GM23248 (cell line): Measurements from ENCODE around the gene CARMIL1. TPM values are rescaled to one million over a fixed set of nuclear protein-coding genes. Genes with fewer than 3 reads are reported as not detected.

ENCODE experiments used
- DNase-seq: peaks from one replicate; pipeline ENCODE4 v3.0.0-alpha.2; 2015
- H2AFZ ChIP-seq: fragments of 200-600 bp; sonication (generic); 2 replicates; pipeline ENCODE4 v1.6.1; 2016; ENCODE audit warnings: antibody characterized with exemption
- H3F3A ChIP-seq: fragments of 200-600 bp; sonication (generic); 2 replicates; pipeline ENCODE4 v1.6.1; 2016; ENCODE audit warnings: mild to moderate bottlenecking, antibody characterized with exemption, mixed run types; ENCODE audit not compliant: insufficient read depth
- H3K27ac ChIP-seq: fragments of 200-600 bp; sonication (generic); 2 replicates; pipeline ENCODE4 v1.5.1; 2016; ENCODE audit warnings: mild to moderate bottlenecking
- H3K27me3 ChIP-seq: fragments of 200-600 bp; sonication (generic); replicated peaks from 2 replicates; pipeline ENCODE4 v1.6.1; 2016; ENCODE audit warnings: mild to moderate bottlenecking; ENCODE audit not compliant: insufficient read depth
- H3K36me3 ChIP-seq: fragments of 200-600 bp; sonication (generic); 2 replicates; pipeline ENCODE4 v1.6.1; 2016; ENCODE audit warnings: low read depth, mild to moderate bottlenecking
- H3K4me1 ChIP-seq: fragments of 200-600 bp; sonication (generic); 2 replicates; pipeline ENCODE4 v1.6.1; 2016; ENCODE audit warnings: mild to moderate bottlenecking; ENCODE audit not compliant: insufficient read depth
- H3K4me2 ChIP-seq: fragments of 200-600 bp; sonication (generic); one replicate; pipeline ENCODE4 v1.6.1; 2016; ENCODE audit warnings: mild to moderate bottlenecking; ENCODE audit not compliant: unreplicated experiment
- H3K4me3 ChIP-seq: fragments of 200-600 bp; sonication (generic); 2 replicates; pipeline ENCODE4 v1.5.1; 2016; ENCODE audit warnings: mild to moderate bottlenecking
- H3K79me2 ChIP-seq: fragments of 200-600 bp; sonication (generic); 2 replicates; pipeline ENCODE4 v1.6.1; 2016; ENCODE audit warnings: mild to moderate bottlenecking; ENCODE audit not compliant: insufficient read depth
- H3K9ac ChIP-seq: fragments of 200-600 bp; sonication (generic); 2 replicates; pipeline ENCODE4 v1.6.1; 2016; ENCODE audit warnings: mild to moderate bottlenecking
- H3K9me2 ChIP-seq: fragments of 200-600 bp; sonication (generic); 2 replicates; pipeline ENCODE4 v1.6.1; 2016; ENCODE audit warnings: mixed run types, mild to moderate bottlenecking, moderate library complexity; ENCODE audit not compliant: insufficient read depth
- H3K9me3 ChIP-seq: fragments of 200-600 bp; sonication (generic); one replicate; pipeline ENCODE4 v1.6.1; 2017; ENCODE audit warnings: low read depth
- H4K20me1 ChIP-seq: fragments of 200-600 bp; sonication (generic); 2 replicates; pipeline ENCODE4 v1.6.0; 2016; ENCODE audit not compliant: insufficient read depth
- EZH2 ChIP-seq: fragments of 200-600 bp; sonication (generic); IDR thresholded peaks from 2 replicates; pipeline ENCODE4 v1.6.1; 2018; ENCODE audit warnings: antibody characterized with exemption, mild to moderate bottlenecking; ENCODE audit not compliant: insufficient read depth, poor library complexity, severe bottlenecking
- EZH2phosphoT487 ChIP-seq: fragments of 200-600 bp; sonication (generic); IDR thresholded peaks from 2 replicates; pipeline ENCODE4 v1.6.1; 2018; ENCODE audit warnings: antibody characterized with exemption, moderate library complexity, mild to moderate bottlenecking, low read depth; ENCODE audit not compliant: insufficient read depth
- WGBS, 2 experiments: methylation state at CpG; one replicate each; pipeline ENCODE4 v1.1.6; 2015 to 2017; ENCODE audit warnings: low lambda C conversion rate in 2 of 2, low coverage in 1 of 2; ENCODE audit errors: missing lambda C conversion rate in 2 of 2; 5-methylcytosine and 5-hydroxymethylcytosine counted together
- in situ Hi-C: fragments of 300-500 bp; cut with MboI; formaldehyde crosslinking; loops from 2 replicates; pipeline ENCODE4 v1.15.0; 2020
- polyA plus RNA-seq: library from polyadenylated mRNA; unstranded; fragments of >200 nt; fragmentation: Nextera tagmentation; extraction: Ambion mirVana; gene quantifications from 2 replicates; pipeline ENCODE4 v1.2.1, GENCODE V29; 2016
- total RNA-seq: library from RNA; depleted of rRNA; stranded (reverse); fragments of >200 nt; shearing (Covaris generic); gene quantifications from 2 replicates; pipeline ENCODE4 v1.2.3, GENCODE V29; 2014

The CARMIL1 gene
- total and polyA plus RNA-seq, 2 experiments from 2014 or later, result 10.9 to 11.0 TPM

GRCh38 chr6:25354078-25354932, 75.1 kb downstream of the CARMIL1 start:
- no peak overlapping the region for H3K9ac ChIP-seq
- no peaks in the 10 kb centered on the region for H3K9me2 ChIP-seq
- no peaks in the 10 kb centered on the region for H3K27me3 ChIP-seq
- peak overlapping the region; percentile 52 for H3K4me2 ChIP-seq
- no peaks in the 10 kb centered on the region for H4K20me1 ChIP-seq
- no peaks in the 10 kb centered on the region for H3K36me3 ChIP-seq
- TF ChIP-seq EZH2 (no peak), EZH2phosphoT487 (no peak)
- no peaks in the 10 kb centered on the region for H3K9me3 ChIP-seq
- H2AFZ ChIP-seq, result no peak overlapping the region
- H3K27ac ChIP-seq, result peak overlapping the region; percentile 33; the same call in 1 of the 2 replicates
- 31 to 38% methylated on average over 5 of the region's 5 CpGs for WGBS, 2 experiments
- H3K4me1 ChIP-seq, result peaks cover 18% of the 10 kb centered on the region
- H3K4me3 ChIP-seq, result no peak overlapping the region
- in situ Hi-C loops, result no loop called here
- peak; percentile 69 for DNase-seq
- no peaks in the 10 kb centered on the region for H3K79me2 ChIP-seq
- H3F3A ChIP-seq, result peaks cover 10% of the 10 kb centered on the region

GRCh38 chr6:25359191-25359861, 80.2 kb downstream of the CARMIL1 start:
- H3K27me3 ChIP-seq, result no peaks in the 10 kb centered on the region
- peak overlapping the region; percentile 82 for H3K27ac ChIP-seq
- H3K4me3 ChIP-seq, result peak overlapping the region; percentile 54
- no peaks in the 10 kb centered on the region for H3K36me3 ChIP-seq
- H2AFZ ChIP-seq, result peak overlapping the region; percentile 81
- 2 to 3% methylated on average over 6 of the region's 6 CpGs for WGBS, 2 experiments
- no peaks in the 10 kb centered on the region for H4K20me1 ChIP-seq
- peak overlapping the region; percentile 87 for H3K4me2 ChIP-seq
- peaks cover 27% of the 10 kb centered on the region for H3F3A ChIP-seq
- peaks cover 34% of the 10 kb centered on the region for H3K4me1 ChIP-seq
- in situ Hi-C loops, result no loop called here
- DNase-seq, result peak; percentile 88
- H3K9me3 ChIP-seq, result no peaks in the 10 kb centered on the region
- TF ChIP-seq EZH2phosphoT487, result no peak
- TF ChIP-seq EZH2, result no peak
- H3K79me2 ChIP-seq, result no peaks in the 10 kb centered on the region
- H3K9me2 ChIP-seq, result no peaks in the 10 kb centered on the region
- peak overlapping the region; percentile 54 for H3K9ac ChIP-seq

GRCh38 chr6:25359891-25360290, 80.7 kb downstream of the CARMIL1 start:
- no peak for TF ChIP-seq EZH2
- no peak for TF ChIP-seq EZH2phosphoT487
- H3K4me1 ChIP-seq, result peaks cover 28% of the 10 kb centered on the region
- peak overlapping the region; percentile 87 for H3K4me2 ChIP-seq
- no peaks in the 10 kb centered on the region for H4K20me1 ChIP-seq
- no peaks in the 10 kb centered on the region for H3K9me2 ChIP-seq
- peaks cover 27% of the 10 kb centered on the region for H3F3A ChIP-seq
- no peaks in the 10 kb centered on the region for H3K36me3 ChIP-seq
- H2AFZ ChIP-seq, result no peak overlapping the region; the same call in 1 of the 2 replicates
- H3K79me2 ChIP-seq, result no peaks in the 10 kb centered on the region
- H3K4me3 ChIP-seq, result peak overlapping the region; percentile 54
- peak overlapping the region; percentile 82 for H3K27ac ChIP-seq
- H3K27me3 ChIP-seq, result no peaks in the 10 kb centered on the region
- in situ Hi-C loops, result no loop called here
- H3K9me3 ChIP-seq, result no peaks in the 10 kb centered on the region
- DNase-seq, result peak; percentile 26
- H3K9ac ChIP-seq, result peak overlapping the region; percentile 54; the same call in 1 of the 2 replicates
- 14 to 15% methylated on average over 2 of the region's 2 CpGs for WGBS, 2 experiments

- Histone ChIP-seq H3K27ac (peak overlapping the region; percentile 82), H3K9me2 (no peaks in the 10 kb centered on the region)
Observed at GRCh38 chr6:25360621-25361020, 81.4 kb downstream of the CARMIL1 start.

More at GRCh38 chr6:25360621-25361020, 81.4 kb downstream of the CARMIL1 start:
- peak overlapping the region; percentile 18; the same call in 1 of the 2 replicates for H2AFZ ChIP-seq
- no peaks in the 10 kb centered on the region for H4K20me1 ChIP-seq
- H3K36me3 ChIP-seq, result no peaks in the 10 kb centered on the region
- no peaks in the 10 kb centered on the region for H3K27me3 ChIP-seq
- peaks cover 26% of the 10 kb centered on the region for H3K4me1 ChIP-seq
- WGBS, 2 experiments, result 0% methylated on average over 1 of the region's 1 CpG
- no peak overlapping the region for H3K9ac ChIP-seq
- in situ Hi-C loops, result no loop called here
- no peaks in the 10 kb centered on the region for H3K9me3 ChIP-seq
- peak overlapping the region; percentile 9; the same call in 1 of the 2 replicates for H3K4me3 ChIP-seq
- peak overlapping the region; percentile 87 for H3K4me2 ChIP-seq
- peak; percentile 64 for DNase-seq
- TF ChIP-seq EZH2 (no peak), EZH2phosphoT487 (no peak)
- H3K79me2 ChIP-seq, result no peaks in the 10 kb centered on the region
- peaks cover 27% of the 10 kb centered on the region for H3F3A ChIP-seq
